ENCODE results near the gene RBP2. TPM values are rescaled to one million over a fixed set of nuclear protein-coding genes. Genes with fewer than 3 reads are reported as not detected.

RBP2 gene
- total and polyA plus RNA-seq, 2 of the 8 experiments (the other 6 are each of a cell fraction or from before 2014, with no cell fraction given) = not detected

DNA sequence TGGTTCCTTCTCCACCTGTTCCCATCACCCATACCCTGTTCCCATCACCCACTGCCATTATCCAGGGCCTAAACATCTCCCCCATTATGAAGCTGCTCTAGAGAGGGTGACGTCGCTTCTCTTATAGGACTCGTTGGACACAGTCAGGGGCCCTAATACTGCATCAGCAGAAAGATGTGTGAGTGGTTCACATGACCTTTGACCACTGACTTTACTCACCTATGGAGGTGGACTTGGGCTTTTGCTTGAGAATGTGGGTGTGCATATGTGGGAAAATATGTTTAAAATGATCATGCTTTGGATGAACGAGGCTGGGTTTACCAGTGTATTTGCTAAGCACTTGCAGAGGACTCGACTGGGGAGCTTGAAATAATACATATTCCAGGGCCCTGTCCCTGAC lies 26.8 kb downstream of the RBP2 start (continued):
- no peak for TF ChIP-seq HDAC2 (IDR thresholded peaks at IDR 0.05; ENCODE audit: borderline replicate concordance in 1 of 2, low read depth in 2 of 2, low read length in 2 of 2)
- no peak for TF ChIP-seq CEBPB (IDR thresholded peaks at IDR 0.05; ENCODE audit: low read depth, low read length)
- TF ChIP-seq EP300 (IDR thresholded peaks at IDR 0.05; ENCODE audit: borderline replicate concordance in 1 of 2, low read depth in 2 of 2, low read length in 2 of 2) = no peak
- TF ChIP-seq GTF2F1 (IDR thresholded peaks at IDR 0.05; ENCODE audit: borderline replicate concordance, low read depth, low read length) = no peak
